Lung (tissue), 12 donors: ENCODE data around the gene EXOC3L4. TPM values are rescaled to one million over a fixed set of nuclear protein-coding genes. Genes with fewer than 3 reads are reported as not detected.
"Not testable (repeated sequence)": the region's sequence is repeated elsewhere in the genome, so short reads cannot be mapped to it uniquely, and the experiment has no call there.

ENCODE experiments used
- ATAC-seq: fragments of 200-7000 bp; cut with Tn5 transposase; one replicate; pipeline ENCODE4 v1.9.1; 2020; ENCODE audit warnings: moderate number of reproducible peaks; ENCODE audit not compliant: insufficient read depth, low FRiP score
- DNase-seq, 3 donors: peaks; one replicate each; pipeline ENCODE4 v3.0.0-alpha.2; 2013 to 2017
- H3K27ac ChIP-seq, 2 donors: one replicate each; pipeline ENCODE4 v1.5.1; 2013; ENCODE audit warnings: mild to moderate bottlenecking in 2 of 2, moderate library complexity in 2 of 2, control low read depth in 1 of 2, inconsistent platforms in 1 of 2, low read depth in 1 of 2, low read length in 1 of 2
- H3K27me3 ChIP-seq, 3 donors: one replicate each; pipeline ENCODE4 v1.5.1; 2013; ENCODE audit warnings: low read length in 2 of 3; ENCODE audit not compliant: control insufficient read depth in 3 of 3, insufficient read depth in 3 of 3
- H3K36me3 ChIP-seq, 4 donors: one replicate each; pipeline ENCODE4 v1.5.1; 2013; ENCODE audit warnings: low read length in 4 of 4, mild to moderate bottlenecking in 1 of 4, moderate library complexity in 1 of 4; ENCODE audit not compliant: control insufficient read depth in 4 of 4, insufficient read depth in 4 of 4
- H3K4me1 ChIP-seq, 5 donors: one replicate each; pipeline ENCODE4 v1.5.1; 2013; ENCODE audit warnings: low read length in 5 of 5, mild to moderate bottlenecking in 2 of 5, moderate library complexity in 1 of 5; ENCODE audit not compliant: control insufficient read depth in 5 of 5, insufficient read depth in 5 of 5
- H3K4me3 ChIP-seq: one replicate; pipeline ENCODE4 v1.5.1; 2013; ENCODE audit warnings: mild to moderate bottlenecking, control low read depth, moderate library complexity
- H3K9ac ChIP-seq, 2 donors: one replicate each; pipeline ENCODE4 v1.5.1; 2013; ENCODE audit warnings: low read length in 2 of 2, control low read depth in 1 of 2; ENCODE audit not compliant: insufficient read depth in 1 of 2
- H3K9me3 ChIP-seq, 4 donors: one replicate each; pipeline ENCODE4 v1.5.1; 2013; ENCODE audit warnings: low read length in 3 of 4, mild to moderate bottlenecking in 1 of 4, moderate library complexity in 1 of 4; ENCODE audit not compliant: control insufficient read depth in 4 of 4, insufficient read depth in 3 of 4
- WGBS, 2 donors: extraction: QIAGEN DNeasy Blood & Tissue Kit; methylation state at CpG; one replicate each; pipeline ENCODE4 v1.1.7; 2013; 5-methylcytosine and 5-hydroxymethylcytosine counted together
- polyA plus RNA-seq, 2 donors: library from polyadenylated mRNA; stranded (reverse); fragments of 200-250 nt; gene quantifications; one replicate each; pipeline ENCODE4 v1.2.1, GENCODE V29; 2013
- total RNA-seq, 2 donors: library from RNA; depleted of rRNA in 1 of 2; stranded (reverse); fragments of >200 nt in 1 of 2; gene quantifications; one replicate each; pipeline ENCODE4 v1.2.1, GENCODE V29; 2014 to 2021
- TF ChIP-seq, protein P1 (sequence below): IDR thresholded peaks from 2 replicates; pipeline ENCODE4 v1.5.1; 2012; ENCODE audit warnings: mild to moderate bottlenecking; ENCODE audit errors: control extremely low read depth, extremely low read depth
- donor health status: control.
- donor health status: control.
- donor health status: Bipolar disorder and iron deficiency.
- donor health status: healthy.
- donor health status: DM: yes; HTN: yes; CAD: no.

The EXOC3L4 gene
- total and polyA plus RNA-seq, 4 donors = 3.0 to 4.6 (median 3.8) TPM

DNA sequence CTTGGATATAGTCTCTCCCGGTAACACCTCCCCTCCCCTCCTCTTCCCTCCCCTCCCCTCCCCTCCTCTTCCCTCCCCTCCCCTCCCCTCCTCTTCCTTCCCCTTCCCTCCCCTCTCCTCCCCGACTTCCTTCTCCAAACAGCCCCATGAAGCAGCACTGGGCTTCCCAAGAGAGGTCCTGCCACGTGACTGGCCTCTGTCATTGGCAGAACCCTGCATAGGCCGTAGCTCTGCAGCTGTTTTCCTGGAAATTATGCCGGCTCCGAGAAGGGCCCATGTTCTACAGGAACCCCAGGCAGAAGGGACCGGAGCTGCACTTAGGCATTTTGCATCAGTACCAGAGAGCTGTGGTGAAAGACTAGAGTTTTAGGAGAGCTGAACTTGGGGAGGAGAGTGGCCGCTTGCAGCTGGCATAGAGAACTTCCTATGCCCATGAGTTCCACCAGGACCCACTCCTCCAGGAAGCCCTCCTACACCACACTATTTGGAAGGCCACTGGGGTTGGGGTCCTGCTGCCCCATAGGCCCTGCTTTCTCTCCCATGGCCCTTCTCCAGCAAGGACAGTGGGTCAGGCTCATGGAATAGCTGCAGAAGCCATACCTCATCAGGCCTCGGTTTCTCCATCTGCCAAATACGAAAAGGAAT is 23.6 kb downstream of the EXOC3L4 start:
- Histone ChIP-seq H3K9ac (no peak overlapping the region), H3K4me3 (no peak overlapping the region), H3K27ac (peak overlapping the region; percentile 22 to 75), H3K27me3 (no peaks in the 10 kb centered on the region), H3K36me3 (no peaks in the 10 kb centered on the region), H3K9me3 (no peaks in the 10 kb centered on the region), H3K4me1 (peaks cover 4 to 29% (median 10%) of the 10 kb centered on the region in 5 donors)
- peak; percentile 37 for ATAC-seq
- 19 to 29% methylated on average over 9 to 10 of the region's 10 CpGs for whole genome bisulfite sequencing, 2 donors
- TF ChIP-seq, protein P1, sequence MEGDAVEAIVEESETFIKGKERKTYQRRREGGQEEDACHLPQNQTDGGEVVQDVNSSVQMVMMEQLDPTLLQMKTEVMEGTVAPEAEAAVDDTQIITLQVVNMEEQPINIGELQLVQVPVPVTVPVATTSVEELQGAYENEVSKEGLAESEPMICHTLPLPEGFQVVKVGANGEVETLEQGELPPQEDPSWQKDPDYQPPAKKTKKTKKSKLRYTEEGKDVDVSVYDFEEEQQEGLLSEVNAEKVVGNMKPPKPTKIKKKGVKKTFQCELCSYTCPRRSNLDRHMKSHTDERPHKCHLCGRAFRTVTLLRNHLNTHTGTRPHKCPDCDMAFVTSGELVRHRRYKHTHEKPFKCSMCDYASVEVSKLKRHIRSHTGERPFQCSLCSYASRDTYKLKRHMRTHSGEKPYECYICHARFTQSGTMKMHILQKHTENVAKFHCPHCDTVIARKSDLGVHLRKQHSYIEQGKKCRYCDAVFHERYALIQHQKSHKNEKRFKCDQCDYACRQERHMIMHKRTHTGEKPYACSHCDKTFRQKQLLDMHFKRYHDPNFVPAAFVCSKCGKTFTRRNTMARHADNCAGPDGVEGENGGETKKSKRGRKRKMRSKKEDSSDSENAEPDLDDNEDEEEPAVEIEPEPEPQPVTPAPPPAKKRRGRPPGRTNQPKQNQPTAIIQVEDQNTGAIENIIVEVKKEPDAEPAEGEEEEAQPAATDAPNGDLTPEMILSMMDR = no peak
- peak; percentile 80 to 91 (median 81) for DNase-seq

DNA sequence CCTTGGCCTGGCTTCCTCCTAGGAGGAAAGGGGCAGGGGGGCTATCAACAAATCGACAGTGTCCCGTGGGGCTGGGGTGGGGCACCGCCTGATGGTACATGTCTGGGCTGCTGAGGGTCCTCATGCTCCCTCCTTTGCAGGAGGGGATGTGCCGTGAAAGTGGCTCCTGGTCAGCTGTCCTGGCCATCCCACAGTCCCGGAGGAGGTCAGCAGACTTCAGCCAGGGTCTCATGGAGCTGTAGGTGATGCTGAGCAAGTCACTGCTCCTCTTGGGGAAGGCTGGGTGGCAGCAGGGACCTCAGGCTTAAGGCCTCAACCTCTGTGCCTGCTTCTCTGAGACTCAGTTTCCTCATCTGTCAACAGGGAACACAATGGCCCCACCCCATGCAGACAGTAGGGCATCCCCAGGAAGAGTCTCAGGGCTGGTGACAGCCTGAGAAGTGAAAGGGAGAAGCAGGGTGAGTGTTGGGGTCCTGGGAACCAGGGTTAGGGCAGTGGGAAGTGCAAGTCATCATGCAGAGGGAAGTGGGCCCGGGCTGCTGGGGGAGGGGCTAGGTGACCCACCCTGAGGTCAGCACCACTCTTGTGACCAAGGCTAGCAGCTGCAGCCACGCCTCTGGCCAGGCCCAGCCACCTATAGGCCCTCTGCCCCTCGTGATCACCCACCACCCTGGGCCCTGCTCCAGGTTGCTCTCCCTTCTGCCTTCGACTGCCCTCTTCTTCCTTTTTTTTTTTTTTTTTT is 24.3 kb downstream of the EXOC3L4 start:
- 55 to 74% methylated on average over 9 of the region's 9 CpGs for WGBS, 2 donors
- ATAC-seq (no peak), DNase-seq (no peak)
- H3K4me1 ChIP-seq = peaks cover 4 to 33% (median 10%) of the 10 kb centered on the region in 5 donors
- no peak overlapping the region for H3K4me3 ChIP-seq
- peak overlapping the region; percentile 22 to 75 for H3K27ac ChIP-seq
- H3K36me3 ChIP-seq = no peaks in the 10 kb centered on the region
- peaks cover 0 to under 1% (median 0%) of the 10 kb centered on the region in 3 donors for H3K27me3 ChIP-seq
- TF ChIP-seq, protein P1 = no peak
- no peak overlapping the region for H3K9ac ChIP-seq
- no peaks in the 10 kb centered on the region for H3K9me3 ChIP-seq

DNA sequence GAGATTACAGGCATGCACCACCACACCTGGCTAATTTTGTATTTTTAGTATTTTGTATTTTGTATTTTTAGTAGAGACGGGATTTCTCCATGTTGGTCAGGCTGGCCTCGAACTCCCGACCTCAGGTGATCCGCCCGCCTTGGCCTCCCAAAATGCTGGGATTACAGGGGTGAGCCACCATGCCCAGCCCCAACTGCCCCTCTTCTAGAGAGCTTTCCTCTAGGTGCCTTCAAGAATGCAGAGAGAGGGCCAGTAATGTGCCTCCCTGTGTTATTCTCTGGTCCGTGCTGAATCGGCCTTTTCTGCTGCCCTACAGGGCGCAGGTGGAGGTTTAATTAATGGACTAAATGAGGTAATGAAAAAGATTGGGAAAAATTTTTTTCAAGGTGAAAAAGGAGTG is 25.0 kb downstream of the EXOC3L4 start:
- not testable (repeated sequence) for H3K9ac ChIP-seq, DNase-seq, H3K36me3 ChIP-seq, ATAC-seq, H3K27me3 ChIP-seq, H3K27ac ChIP-seq, H3K9me3 ChIP-seq, H3K4me3 ChIP-seq
- 89 to 90% methylated on average over 8 of the region's 8 CpGs for WGBS, 2 donors
- H3K4me1 ChIP-seq = peaks cover 4 to 40% (median 10%) of the 10 kb centered on the region in 5 donors

DNA sequence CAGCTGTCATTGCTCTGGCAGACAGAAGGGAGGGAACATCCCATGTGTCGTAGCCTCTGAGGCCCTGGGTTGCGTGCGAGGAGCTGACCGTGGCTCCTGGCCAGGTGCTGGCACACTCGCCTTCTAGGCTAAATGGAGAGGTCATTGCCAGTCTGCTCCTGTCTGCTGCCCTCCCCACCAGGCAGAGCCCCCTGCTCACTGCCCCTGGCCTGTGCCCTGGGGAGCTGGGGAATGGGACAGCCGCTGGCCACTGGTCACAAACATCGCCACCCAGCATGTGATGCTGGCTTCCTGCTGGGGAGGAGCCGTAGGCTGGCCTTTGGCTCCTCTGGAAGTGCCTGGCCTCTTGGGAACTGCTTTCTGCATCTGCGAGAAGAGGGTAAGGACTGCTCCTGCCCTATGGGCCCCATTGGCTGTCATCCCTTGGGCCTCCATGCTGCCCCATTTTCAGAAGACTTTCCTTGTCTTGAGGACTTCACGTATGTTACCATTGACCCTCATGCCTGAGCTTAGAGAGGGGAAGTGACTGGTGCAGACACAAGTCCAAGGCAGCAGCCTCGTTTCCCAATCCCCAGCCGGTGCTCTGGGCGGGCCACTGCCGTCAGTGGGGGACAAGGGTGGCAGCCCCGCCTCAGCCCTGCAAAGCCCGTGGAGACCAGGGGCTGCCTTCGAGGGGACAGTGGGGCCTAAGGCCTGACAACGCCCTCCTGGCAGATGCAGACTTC is 26.8 kb downstream of the EXOC3L4 start:
- peak; percentile 10 for ATAC-seq
- Histone ChIP-seq H3K36me3 (peaks cover 0 to 2% (median 0%) of the 10 kb centered on the region in 4 donors), H3K27me3 (peaks cover 0 to 8% (median 0%) of the 10 kb centered on the region in 3 donors), H3K4me1 (peaks cover 4 to 44% (median 10%) of the 10 kb centered on the region in 5 donors), H3K4me3 (no peak overlapping the region), H3K9me3 (no peaks in the 10 kb centered on the region), H3K27ac (peak overlapping the region; percentile 43 to 96), H3K9ac (no peak overlapping the region)
- no peak for DNase-seq
- 16 to 25% methylated on average over 18 of the region's 18 CpGs for WGBS, 2 donors
- TF ChIP-seq, protein P1 = no peak
